IPS-18a (cell line): ENCODE data around the gene DBN1.

Experiments used
- H3K27ac ChIP-seq: one replicate; pipeline ENCODE4 v1.5.1; 2013; ENCODE audit warnings: low read length
- H3K27me3 ChIP-seq: one replicate; pipeline ENCODE4 v1.6.1; 2013; ENCODE audit warnings: mild to moderate bottlenecking, low read length; ENCODE audit not compliant: control insufficient read depth, insufficient read depth
- H3K36me3 ChIP-seq: one replicate; pipeline ENCODE4 v1.6.1; 2013; ENCODE audit warnings: low read depth, low read length; ENCODE audit not compliant: control insufficient read depth
- H3K4me1 ChIP-seq: one replicate; pipeline ENCODE4 v1.6.1; 2013; ENCODE audit warnings: low read depth, low read length; ENCODE audit not compliant: control insufficient read depth
- H3K4me3 ChIP-seq: one replicate; pipeline ENCODE4 v1.5.1; 2013; ENCODE audit warnings: low read length
- H3K9ac ChIP-seq: one replicate; pipeline ENCODE4 v1.6.1; 2013; ENCODE audit warnings: mild to moderate bottlenecking, low read length, moderate library complexity
- H3K9me3 ChIP-seq: one replicate; pipeline ENCODE4 v1.6.1; 2013; ENCODE audit warnings: low read depth, low read length; ENCODE audit not compliant: control insufficient read depth

The DBN1 gene

DNA sequence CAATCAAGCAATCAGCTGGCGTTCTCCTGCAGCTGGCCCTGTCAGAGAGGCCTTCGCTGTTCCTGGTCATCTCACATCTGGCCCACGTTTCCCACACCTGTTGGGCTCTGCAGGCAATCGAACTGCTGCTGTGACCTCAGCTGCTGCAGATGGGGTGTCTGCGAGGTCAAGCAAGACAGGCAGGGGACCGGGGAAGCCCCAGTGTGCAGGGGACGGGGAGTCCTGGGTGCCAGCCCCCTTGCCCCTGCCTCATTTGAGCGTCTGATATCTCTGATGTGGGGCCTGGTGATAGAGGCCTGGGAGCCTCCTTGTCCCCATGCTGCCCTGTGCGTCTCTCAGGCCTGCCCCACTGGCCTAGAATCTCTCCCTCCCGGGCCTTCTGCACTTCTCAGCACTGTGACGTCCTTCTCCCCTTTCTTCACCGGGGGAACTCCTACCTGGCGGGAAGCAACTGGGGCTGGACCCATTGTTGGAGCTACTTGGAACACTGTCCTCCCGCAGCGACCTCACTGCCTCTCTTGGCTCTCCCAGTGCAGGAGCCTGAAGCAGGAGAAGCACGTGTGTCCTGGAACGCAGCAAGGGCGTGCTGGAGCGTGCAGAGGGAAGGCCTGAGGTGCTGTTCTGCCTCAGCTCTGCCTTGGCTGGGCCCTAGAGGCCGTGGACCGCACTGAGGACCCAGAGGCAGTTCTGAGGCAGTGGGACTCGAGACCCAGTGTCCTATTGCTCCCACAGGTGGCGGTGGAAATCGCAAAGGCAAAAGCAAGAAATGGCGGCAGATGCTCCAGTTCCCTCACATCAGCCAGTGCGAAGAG is 43.1 kb downstream of the DBN1 start:
- peaks cover 12% of the 10 kb centered on the region for H3K4me1 ChIP-seq
- H3K36me3 ChIP-seq = peaks cover 28% of the 10 kb centered on the region
- H3K27me3 ChIP-seq = no peaks in the 10 kb centered on the region
- no peak overlapping the region for H3K9ac ChIP-seq
- H3K9me3 ChIP-seq = no peaks in the 10 kb centered on the region
- H3K4me3 ChIP-seq = no peak overlapping the region
- H3K27ac ChIP-seq = no peak overlapping the region

DNA sequence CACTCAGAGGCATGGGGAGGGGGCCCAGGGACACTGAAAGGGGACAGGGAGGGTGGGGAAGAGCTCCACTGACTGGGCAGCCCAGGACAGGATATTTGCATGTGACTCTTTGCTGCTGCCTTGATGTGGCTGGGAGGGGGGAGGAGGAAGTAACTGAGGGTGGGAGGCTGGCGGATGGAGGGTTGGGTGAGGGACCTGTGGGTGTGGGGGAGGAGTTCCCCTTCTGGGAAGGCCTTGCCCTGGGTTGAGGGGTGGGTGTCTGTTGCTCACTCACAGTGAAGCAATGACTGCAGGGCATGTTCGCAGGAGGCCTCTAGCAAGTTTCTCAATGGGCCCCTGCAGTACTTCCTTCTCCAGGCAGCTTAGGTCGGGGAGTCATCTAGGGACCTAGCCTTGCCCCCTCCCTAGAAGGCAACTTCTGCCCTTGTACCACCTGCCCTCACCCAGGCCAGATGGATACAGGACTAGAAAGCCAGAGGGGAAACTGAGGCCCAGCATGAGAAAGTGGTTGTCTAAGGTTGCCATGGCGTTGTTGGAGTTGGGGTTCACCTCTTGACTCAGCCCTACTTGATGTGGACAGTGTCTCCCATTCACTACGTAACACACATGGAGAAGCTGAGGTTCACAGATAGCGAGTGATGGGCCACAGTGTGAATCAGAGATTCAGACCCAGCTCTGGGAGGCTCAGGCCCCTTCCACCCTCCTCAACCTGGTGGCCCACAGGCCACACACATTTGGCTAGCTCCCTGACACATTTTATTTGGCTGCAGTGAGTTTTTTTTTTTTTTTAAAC is 44.0 kb downstream of the DBN1 start:
- H3K4me1 ChIP-seq = peaks cover 12% of the 10 kb centered on the region
- no peak overlapping the region for H3K4me3 ChIP-seq
- H3K36me3 ChIP-seq = peaks cover 21% of the 10 kb centered on the region
- no peak overlapping the region for H3K27ac ChIP-seq
- H3K9me3 ChIP-seq = no peaks in the 10 kb centered on the region
- H3K27me3 ChIP-seq = no peaks in the 10 kb centered on the region
- H3K9ac ChIP-seq = no peak overlapping the region

- H3K9ac ChIP-seq = no peak overlapping the region
- H3K9me3 ChIP-seq = no peaks in the 10 kb centered on the region
- no peaks in the 10 kb centered on the region for H3K27me3 ChIP-seq
- peaks cover 13% of the 10 kb centered on the region for H3K36me3 ChIP-seq
- no peak overlapping the region for H3K4me3 ChIP-seq
- H3K4me1 ChIP-seq = peaks cover 12% of the 10 kb centered on the region
- no peak overlapping the region for H3K27ac ChIP-seq
These were observed 44.7 kb downstream of the DBN1 start for GRCh38 chr5:177428574-177429217.

GRCh38 chr5:177427919-177428573 is 45.4 kb downstream of the DBN1 start:
- Histone ChIP-seq H3K9ac (no peak overlapping the region), H3K9me3 (no peaks in the 10 kb centered on the region), H3K27ac (no peak overlapping the region), H3K27me3 (no peaks in the 10 kb centered on the region), H3K4me1 (peaks cover 12% of the 10 kb centered on the region), H3K4me3 (peak overlapping the region; percentile 73), H3K36me3 (peaks cover 8% of the 10 kb centered on the region)

GRCh38 chr5:177427211-177427822 is 46.1 kb downstream of the DBN1 start:
- no peaks in the 10 kb centered on the region for H3K9me3 ChIP-seq
- H3K4me3 ChIP-seq = peak overlapping the region; percentile 73
- peaks cover under 1% of the 10 kb centered on the region for H3K36me3 ChIP-seq
- H3K9ac ChIP-seq = peak overlapping the region; percentile 86
- H3K4me1 ChIP-seq = peaks cover 12% of the 10 kb centered on the region
- peak overlapping the region; percentile 8 for H3K27ac ChIP-seq
- H3K27me3 ChIP-seq = no peaks in the 10 kb centered on the region

DNA sequence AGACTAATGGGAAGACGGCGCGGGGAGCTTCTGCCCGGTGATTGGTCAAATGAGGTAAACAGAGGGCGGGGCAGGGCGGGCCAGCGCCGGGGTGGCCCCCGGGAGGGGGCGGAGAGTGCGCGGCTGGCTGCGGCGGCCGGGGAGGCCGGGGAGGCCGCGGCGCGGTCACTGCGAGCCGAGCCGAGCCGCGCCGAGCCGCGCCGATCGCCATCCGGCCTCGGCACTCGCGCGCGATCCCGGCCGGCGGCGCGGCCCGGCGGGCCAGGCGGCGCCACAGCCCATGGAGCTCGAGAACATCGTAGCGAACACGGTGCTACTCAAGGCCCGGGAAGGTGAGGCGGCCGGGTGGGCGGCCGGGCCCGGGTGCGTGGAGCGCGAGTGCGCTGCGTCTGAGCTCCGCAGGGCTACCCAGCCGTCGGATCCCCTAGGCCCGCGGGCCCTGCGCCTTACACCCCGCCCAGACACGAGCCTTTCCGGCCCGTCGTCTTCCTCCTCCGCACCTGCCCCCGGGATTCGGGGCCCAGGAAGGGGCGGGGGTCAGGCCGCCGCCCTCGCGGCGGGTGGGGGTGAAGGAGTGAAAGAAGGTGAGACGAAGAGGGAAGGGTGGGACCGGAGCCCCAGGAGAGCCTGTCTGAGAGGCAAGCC is 46.7 kb downstream of the DBN1 start, which contains the start of gene GRK6:
TSS of gene GRK6 (plus strand) at position 111 of the 645 bp plus-strand sequence. CDS start at position 281, 170 bp downstream.
- peak within 1 kb of the TSS; percentile 75 for H3K27ac ChIP-seq
- H3K9ac ChIP-seq = peak within 1 kb of the TSS; percentile 86
- no peaks in the 10 kb centered on the region for H3K36me3 ChIP-seq
- H3K27me3 ChIP-seq = no peaks in the 10 kb centered on the region
- H3K4me1 ChIP-seq = peaks cover 12% of the 10 kb centered on the region
- H3K9me3 ChIP-seq = no peaks in the 10 kb centered on the region
- H3K4me3 ChIP-seq = peak within 1 kb of the TSS; percentile 73

GRCh38 chr5:177425801-177426565 is 47.5 kb downstream of the DBN1 start:
- H3K9ac ChIP-seq = peak overlapping the region; percentile 71
- peak overlapping the region; percentile 67 for H3K4me3 ChIP-seq

DNA sequence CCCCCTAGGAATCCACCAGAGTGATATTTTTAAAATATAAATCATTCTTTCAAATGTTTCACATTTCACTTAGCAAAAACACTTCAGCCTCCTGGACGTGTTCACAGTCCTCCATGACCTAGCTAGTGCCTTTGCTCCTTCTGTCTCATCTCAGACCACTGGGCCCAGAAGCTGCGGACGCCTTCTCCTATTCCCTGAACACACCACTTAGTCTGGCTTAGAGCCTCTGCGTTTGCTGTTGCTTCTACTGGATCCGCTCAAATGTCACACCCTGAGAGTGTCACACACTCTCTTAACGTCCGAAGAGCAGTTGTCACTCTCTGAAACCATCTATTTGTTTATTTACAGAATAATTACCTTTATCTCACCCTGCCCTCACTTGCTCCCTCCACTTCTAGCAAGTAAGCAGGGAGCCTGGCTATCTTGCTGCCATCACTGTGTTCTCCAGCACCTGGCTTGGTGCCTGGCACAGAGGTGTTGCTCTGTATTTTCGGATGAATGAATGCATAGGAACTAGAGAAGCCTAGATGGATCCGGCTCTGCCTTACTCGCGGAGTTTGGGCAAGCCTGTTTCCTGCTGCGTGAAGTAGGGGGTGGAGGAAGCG is 48.1 kb downstream of the DBN1 start:
- Histone ChIP-seq H3K4me1 (peaks cover 12% of the 10 kb centered on the region), H3K27ac (peak overlapping the region; percentile 75), H3K36me3 (no peaks in the 10 kb centered on the region), H3K4me3 (peak overlapping the region; percentile 67), H3K9ac (peak overlapping the region; percentile 71), H3K9me3 (no peaks in the 10 kb centered on the region), H3K27me3 (no peaks in the 10 kb centered on the region)

More at GRCh38 chr5:177425801-177426565, 47.5 kb downstream of the DBN1 start:
- no peaks in the 10 kb centered on the region for H3K9me3 ChIP-seq
- H3K27ac ChIP-seq = peak overlapping the region; percentile 75
- peaks cover 12% of the 10 kb centered on the region for H3K4me1 ChIP-seq
- H3K27me3 ChIP-seq = no peaks in the 10 kb centered on the region
- no peaks in the 10 kb centered on the region for H3K36me3 ChIP-seq

- no peak overlapping the region for H3K4me3 ChIP-seq
- H3K27ac ChIP-seq = no peak overlapping the region
- peaks cover 12% of the 10 kb centered on the region for H3K4me1 ChIP-seq
- no peak overlapping the region for H3K9ac ChIP-seq
- H3K9me3 ChIP-seq = no peaks in the 10 kb centered on the region
- no peaks in the 10 kb centered on the region for H3K36me3 ChIP-seq
- no peaks in the 10 kb centered on the region for H3K27me3 ChIP-seq
These were observed 49.8 kb downstream of the DBN1 start for GRCh38 chr5:177423671-177424070.
